Measurements from ENCODE around the gene HMX2.

HMX2 gene

GRCh38 chr10:123143825-123144168 lies 4.1 kb upstream of the HMX2 start:
- Histone ChIP-seq H3K36me3 (ENCODE audit: insufficient read depth, low read length) (no peaks in the 10 kb centered on the region), H3F3A (ENCODE audit: insufficient read depth, low read length) (no peaks in the 10 kb centered on the region), H4K20me1 (ENCODE audit: insufficient read depth, low read length) (no peaks in the 10 kb centered on the region), H3K79me2 (ENCODE audit: insufficient read depth, low read length) (no peaks in the 10 kb centered on the region), H3K27me3 (ENCODE audit: insufficient read depth, low read length) (peaks cover 4% of the 10 kb centered on the region), H3K4me3 (ENCODE audit: low read depth, low read length, poor library complexity, severe bottlenecking) (no peak overlapping the region), H3K9me3 (ENCODE audit: low read length) (no peaks in the 10 kb centered on the region), H3K4me2 (ENCODE audit: low read length) (no peak overlapping the region), H3K27ac (ENCODE audit: low read depth, low read length, poor library complexity, severe bottlenecking) (no peak overlapping the region), H3K9me2 (ENCODE audit: low read depth, low read length) (no peaks in the 10 kb centered on the region), H3K4me1 (ENCODE audit: insufficient read depth, low read length, severe bottlenecking) (peaks cover 12% of the 10 kb centered on the region), H3K9ac (ENCODE audit: low read length) (no peak overlapping the region), H2AFZ (ENCODE audit: low read length) (no peak overlapping the region)
- TF ChIP-seq EZH2 (IDR thresholded peaks at IDR 0.05; ENCODE audit: borderline replicate concordance, low read length) = no peak

- H3K9ac ChIP-seq (ENCODE audit: low read length) = no peak overlapping the region
- no peaks in the 10 kb centered on the region for H3K9me3 ChIP-seq (ENCODE audit: low read length)
- peaks cover 4% of the 10 kb centered on the region for H3K27me3 ChIP-seq (ENCODE audit: insufficient read depth, low read length)
- no peaks in the 10 kb centered on the region for H3F3A ChIP-seq (ENCODE audit: insufficient read depth, low read length)
- H4K20me1 ChIP-seq (ENCODE audit: insufficient read depth, low read length) = no peaks in the 10 kb centered on the region
- H3K27ac ChIP-seq (ENCODE audit: low read depth, low read length, poor library complexity, severe bottlenecking) = no peak overlapping the region
- H3K4me2 ChIP-seq (ENCODE audit: low read length) = no peak overlapping the region
- peaks cover 12% of the 10 kb centered on the region for H3K4me1 ChIP-seq (ENCODE audit: insufficient read depth, low read length, severe bottlenecking)
- no peak for TF ChIP-seq CTCF (IDR thresholded peaks at IDR 0.05; ENCODE audit: low read length)
- no peaks in the 10 kb centered on the region for H3K79me2 ChIP-seq (ENCODE audit: insufficient read depth, low read length)
- H3K9me2 ChIP-seq (ENCODE audit: low read depth, low read length) = no peaks in the 10 kb centered on the region
- no peak overlapping the region for H3K4me3 ChIP-seq (ENCODE audit: low read depth, low read length, poor library complexity, severe bottlenecking)
- no peak overlapping the region for H2AFZ ChIP-seq (ENCODE audit: low read length)
- H3K36me3 ChIP-seq (ENCODE audit: insufficient read depth, low read length) = no peaks in the 10 kb centered on the region
These were observed 3.0 kb upstream of the HMX2 start for GRCh38 chr10:123144697-123145541.

- Histone ChIP-seq H3K9ac (ENCODE audit: low read length) (no peak overlapping the region), H3K36me3 (ENCODE audit: insufficient read depth, low read length) (no peaks in the 10 kb centered on the region; the same call in 1 of the 2 replicates), H3K27me3 (ENCODE audit: insufficient read depth, low read length) (peaks cover 5% of the 10 kb centered on the region), H4K20me1 (ENCODE audit: insufficient read depth, low read length) (no peaks in the 10 kb centered on the region), H3K4me3 (ENCODE audit: low read depth, low read length, poor library complexity, severe bottlenecking) (no peak overlapping the region), H3K4me1 (ENCODE audit: insufficient read depth, low read length, severe bottlenecking) (peaks cover 12% of the 10 kb centered on the region), H3F3A (ENCODE audit: insufficient read depth, low read length) (no peaks in the 10 kb centered on the region), H3K79me2 (ENCODE audit: insufficient read depth, low read length) (no peaks in the 10 kb centered on the region), H3K9me2 (ENCODE audit: low read depth, low read length) (no peaks in the 10 kb centered on the region), H3K27ac (ENCODE audit: low read depth, low read length, poor library complexity, severe bottlenecking) (no peak overlapping the region), H3K4me2 (ENCODE audit: low read length) (no peak overlapping the region), H3K9me3 (ENCODE audit: low read length) (no peaks in the 10 kb centered on the region), H2AFZ (ENCODE audit: low read length) (no peak overlapping the region)
- TF ChIP-seq EZH2 (IDR thresholded peaks at IDR 0.05; ENCODE audit: borderline replicate concordance, low read length) (no peak), CTCF (IDR thresholded peaks at IDR 0.05; ENCODE audit: low read length) (no peak)
These were observed 2.4 kb upstream of the HMX2 start for GRCh38 chr10:123145542-123146012.
